Measurements from ENCODE around the gene PCDH15.

The PCDH15 gene

DNA sequence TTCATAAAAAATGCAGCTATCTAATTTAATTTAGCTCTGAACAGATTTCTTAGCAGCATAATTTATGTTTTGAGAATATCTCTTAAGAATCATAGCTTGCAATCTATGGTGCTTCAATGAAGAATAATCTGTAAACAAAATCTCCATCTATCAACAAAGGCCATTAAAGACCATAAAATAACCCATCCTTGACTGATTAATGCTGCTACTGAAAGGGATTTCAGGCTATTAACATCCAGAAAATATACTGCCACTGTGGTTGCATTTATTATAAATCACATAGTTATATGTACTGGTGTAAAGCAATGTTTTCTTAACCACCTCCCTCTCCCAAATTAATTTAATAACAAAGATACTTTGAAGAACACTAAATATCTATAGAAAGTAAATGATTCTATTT is 191.6 kb downstream of the PCDH15 start:
- TF ChIP-seq, protein P1, sequence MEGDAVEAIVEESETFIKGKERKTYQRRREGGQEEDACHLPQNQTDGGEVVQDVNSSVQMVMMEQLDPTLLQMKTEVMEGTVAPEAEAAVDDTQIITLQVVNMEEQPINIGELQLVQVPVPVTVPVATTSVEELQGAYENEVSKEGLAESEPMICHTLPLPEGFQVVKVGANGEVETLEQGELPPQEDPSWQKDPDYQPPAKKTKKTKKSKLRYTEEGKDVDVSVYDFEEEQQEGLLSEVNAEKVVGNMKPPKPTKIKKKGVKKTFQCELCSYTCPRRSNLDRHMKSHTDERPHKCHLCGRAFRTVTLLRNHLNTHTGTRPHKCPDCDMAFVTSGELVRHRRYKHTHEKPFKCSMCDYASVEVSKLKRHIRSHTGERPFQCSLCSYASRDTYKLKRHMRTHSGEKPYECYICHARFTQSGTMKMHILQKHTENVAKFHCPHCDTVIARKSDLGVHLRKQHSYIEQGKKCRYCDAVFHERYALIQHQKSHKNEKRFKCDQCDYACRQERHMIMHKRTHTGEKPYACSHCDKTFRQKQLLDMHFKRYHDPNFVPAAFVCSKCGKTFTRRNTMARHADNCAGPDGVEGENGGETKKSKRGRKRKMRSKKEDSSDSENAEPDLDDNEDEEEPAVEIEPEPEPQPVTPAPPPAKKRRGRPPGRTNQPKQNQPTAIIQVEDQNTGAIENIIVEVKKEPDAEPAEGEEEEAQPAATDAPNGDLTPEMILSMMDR (IDR thresholded peaks at IDR 0.05; ENCODE audit: borderline replicate concordance, extremely low read depth, low read length, poor library complexity, severe bottlenecking): no peak
- TF ChIP-seq EZH2 (IDR thresholded peaks at IDR 0.05; ENCODE audit: borderline replicate concordance, low read depth, low read length, severe bottlenecking): no peak
- H3K36me3 ChIP-seq (ENCODE audit: insufficient read depth, low read length): no peaks in the 10 kb centered on the region
- H3K27me3 ChIP-seq (ENCODE audit: insufficient read depth, low read length, poor library complexity): no peaks in the 10 kb centered on the region
- no peaks in the 10 kb centered on the region for H3K79me2 ChIP-seq (ENCODE audit: insufficient read depth, low read length)
- no peaks in the 10 kb centered on the region for H4K20me1 ChIP-seq (ENCODE audit: insufficient read depth, low read length)
- no peak for DNase-seq
- ATAC-seq (ENCODE audit: insufficient read depth, low read depth): no peak
- H3K4me2 ChIP-seq (ENCODE audit: insufficient read depth, low read length): no peak overlapping the region
- no peaks in the 10 kb centered on the region for H3K4me1 ChIP-seq (ENCODE audit: insufficient read depth, low read length)
- no peak overlapping the region for H3K4me3 ChIP-seq (ENCODE audit: low read depth in 1 of 2, low read length in 2 of 2)
- H3K27ac ChIP-seq (ENCODE audit: low read length): no peak overlapping the region
- H3K9ac ChIP-seq (ENCODE audit: low read depth, low read length): no peak overlapping the region
- no peak overlapping the region for H2AFZ ChIP-seq (ENCODE audit: low read depth, low read length)
- peaks cover 4% of the 10 kb centered on the region for H3K9me3 ChIP-seq (ENCODE audit: insufficient read depth, low read length, severe bottlenecking)

DNA sequence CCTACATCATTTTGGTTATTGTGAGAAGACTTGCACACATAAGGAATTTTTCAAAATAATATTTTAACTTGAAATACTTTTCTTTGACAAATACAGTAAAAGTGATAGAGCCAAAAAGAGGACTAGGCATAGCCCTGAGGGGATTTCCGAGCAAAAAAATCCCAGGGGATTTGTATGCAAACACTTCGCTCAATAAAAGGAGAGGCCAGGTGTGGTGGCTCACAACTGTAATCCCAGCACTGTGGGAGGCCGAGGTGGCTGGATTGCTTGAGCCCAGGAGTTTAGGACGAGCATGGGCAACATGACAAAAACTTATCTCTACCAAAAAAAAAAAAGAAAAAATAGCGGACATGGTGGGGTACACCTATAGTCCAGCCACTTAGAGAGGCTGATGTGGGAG is 193.0 kb downstream of the PCDH15 start:
- Histone ChIP-seq H3K4me1 (ENCODE audit: insufficient read depth, low read length) (no peaks in the 10 kb centered on the region), H3K4me3 (ENCODE audit: low read depth in 1 of 2, low read length in 2 of 2) (no peak overlapping the region), H2AFZ (ENCODE audit: low read depth, low read length) (no peak overlapping the region), H3K9me3 (ENCODE audit: insufficient read depth, low read length, severe bottlenecking) (peaks cover 4% of the 10 kb centered on the region), H3K79me2 (ENCODE audit: insufficient read depth, low read length) (no peaks in the 10 kb centered on the region), H3K27ac (ENCODE audit: low read length) (no peak overlapping the region), H3K9ac (ENCODE audit: low read depth, low read length) (no peak overlapping the region), H4K20me1 (ENCODE audit: insufficient read depth, low read length) (no peaks in the 10 kb centered on the region), H3K4me2 (ENCODE audit: insufficient read depth, low read length) (no peak overlapping the region), H3K27me3 (ENCODE audit: insufficient read depth, low read length, poor library complexity) (no peaks in the 10 kb centered on the region), H3K36me3 (ENCODE audit: insufficient read depth, low read length) (no peaks in the 10 kb centered on the region)
- ATAC-seq (ENCODE audit: insufficient read depth, low read depth) (no peak), DNase-seq (no peak)
- TF ChIP-seq, protein P1 (IDR thresholded peaks at IDR 0.05; ENCODE audit: borderline replicate concordance, extremely low read depth, low read length, poor library complexity, severe bottlenecking): no peak
- no peak for TF ChIP-seq EZH2 (IDR thresholded peaks at IDR 0.05; ENCODE audit: borderline replicate concordance, low read depth, low read length, severe bottlenecking)

DNA sequence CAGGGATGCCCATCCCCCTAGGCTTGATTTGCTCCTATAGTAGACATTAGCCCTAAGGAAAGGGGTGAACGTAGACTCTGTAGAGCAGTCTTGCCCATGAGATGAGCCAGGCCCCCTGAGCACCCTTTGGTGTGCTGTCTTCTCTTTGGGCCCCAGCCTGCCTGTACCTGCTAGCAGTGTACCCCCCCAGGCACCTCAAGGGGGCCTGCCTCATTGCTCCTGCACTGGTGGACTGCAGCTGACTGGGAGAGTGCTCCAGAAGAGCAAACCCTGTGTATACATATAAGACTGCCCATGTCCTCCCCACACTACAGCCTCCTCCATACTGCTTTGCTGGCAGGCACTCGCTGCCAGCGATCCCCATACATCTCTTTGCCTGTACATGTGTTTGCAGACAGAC is 206.7 kb downstream of the PCDH15 start:
- H3K79me2 ChIP-seq (ENCODE audit: insufficient read depth, low read length): no peaks in the 10 kb centered on the region
- no peaks in the 10 kb centered on the region for H4K20me1 ChIP-seq (ENCODE audit: insufficient read depth, low read length)
- H3K4me1 ChIP-seq (ENCODE audit: insufficient read depth, low read length): no peaks in the 10 kb centered on the region
- H3K4me3 ChIP-seq (ENCODE audit: low read depth in 1 of 2, low read length in 2 of 2): no peak overlapping the region
- TF ChIP-seq EZH2 (IDR thresholded peaks at IDR 0.05; ENCODE audit: borderline replicate concordance, low read depth, low read length, severe bottlenecking): no peak
- TF ChIP-seq, protein P1 (IDR thresholded peaks at IDR 0.05; ENCODE audit: borderline replicate concordance, extremely low read depth, low read length, poor library complexity, severe bottlenecking): no peak
- no peaks in the 10 kb centered on the region for H3K27me3 ChIP-seq (ENCODE audit: insufficient read depth, low read length, poor library complexity)
- H3K4me2 ChIP-seq (ENCODE audit: insufficient read depth, low read length): no peak overlapping the region
- no peak overlapping the region for H3K9ac ChIP-seq (ENCODE audit: low read depth, low read length)
- DNase-seq: no peak
- no peaks in the 10 kb centered on the region for H3K9me3 ChIP-seq (ENCODE audit: insufficient read depth, low read length, severe bottlenecking)
- no peak overlapping the region for H3K27ac ChIP-seq (ENCODE audit: low read length)
- no peaks in the 10 kb centered on the region for H3K36me3 ChIP-seq (ENCODE audit: insufficient read depth, low read length)
- no peak for ATAC-seq (ENCODE audit: insufficient read depth, low read depth)
- no peak overlapping the region for H2AFZ ChIP-seq (ENCODE audit: low read depth, low read length)

DNA sequence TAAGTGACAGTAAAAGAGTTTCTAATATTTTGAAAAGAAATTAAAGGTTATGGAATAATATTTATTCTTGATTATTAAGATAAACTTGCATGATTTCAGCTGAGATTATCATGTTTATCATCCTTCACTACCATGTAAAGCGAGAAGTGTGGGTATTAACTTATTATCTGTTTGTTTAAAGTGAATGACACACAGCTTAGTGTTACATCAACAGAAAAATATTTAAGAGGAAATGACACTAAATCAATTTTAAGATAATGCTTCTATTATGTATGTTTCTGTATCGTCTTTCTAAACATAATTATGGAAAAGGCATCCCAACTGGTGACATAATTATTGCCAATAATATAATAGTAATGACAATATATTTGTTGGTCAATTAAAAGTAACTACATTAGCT is 213.1 kb downstream of the PCDH15 start:
- no peaks in the 10 kb centered on the region for H3K4me1 ChIP-seq (ENCODE audit: insufficient read depth, low read length)
- no peak overlapping the region for H3K27ac ChIP-seq (ENCODE audit: low read length)
- ATAC-seq (ENCODE audit: insufficient read depth, low read depth): no peak
- H3K4me2 ChIP-seq (ENCODE audit: insufficient read depth, low read length): no peak overlapping the region
- no peaks in the 10 kb centered on the region for H4K20me1 ChIP-seq (ENCODE audit: insufficient read depth, low read length)
- no peaks in the 10 kb centered on the region for H3K79me2 ChIP-seq (ENCODE audit: insufficient read depth, low read length)
- DNase-seq: no peak
- H3K9me3 ChIP-seq (ENCODE audit: insufficient read depth, low read length, severe bottlenecking): no peaks in the 10 kb centered on the region
- H3K36me3 ChIP-seq (ENCODE audit: insufficient read depth, low read length): no peaks in the 10 kb centered on the region
- H3K4me3 ChIP-seq (ENCODE audit: low read depth in 1 of 2, low read length in 2 of 2): no peak overlapping the region
- no peaks in the 10 kb centered on the region for H3K27me3 ChIP-seq (ENCODE audit: insufficient read depth, low read length, poor library complexity)
- no peak overlapping the region for H2AFZ ChIP-seq (ENCODE audit: low read depth, low read length)
- H3K9ac ChIP-seq (ENCODE audit: low read depth, low read length): no peak overlapping the region
- TF ChIP-seq EZH2 (IDR thresholded peaks at IDR 0.05; ENCODE audit: borderline replicate concordance, low read depth, low read length, severe bottlenecking): no peak
- TF ChIP-seq, protein P1 (IDR thresholded peaks at IDR 0.05; ENCODE audit: borderline replicate concordance, extremely low read depth, low read length, poor library complexity, severe bottlenecking): no peak

All from DND-41 (cell line).